Activated naive CD4-positive, alpha-beta T cell treated with anti-CD3 and anti-CD28 coated beads, Interleukin-2, amount 50 U/mL, for 24 hours (primary cell): Measurements from ENCODE around the gene RALGAPA2.

Source experiments
- H3K27ac Mint-ChIP-seq: one replicate; pipeline ENCODE4 v1.8.0; 2021; ENCODE audit warnings: mild to moderate bottlenecking, mixed read lengths
- H3K27me3 Mint-ChIP-seq: one replicate; pipeline ENCODE4 v1.8.0; 2021; ENCODE audit warnings: mixed read lengths
- H3K36me3 Mint-ChIP-seq: one replicate; pipeline ENCODE4 v1.8.0; 2021; ENCODE audit warnings: mixed read lengths
- H3K4me1 Mint-ChIP-seq: one replicate; pipeline ENCODE4 v1.8.0; 2021; ENCODE audit warnings: mixed read lengths
- H3K4me3 Mint-ChIP-seq: one replicate; pipeline ENCODE4 v1.8.0; 2021; ENCODE audit warnings: mild to moderate bottlenecking, mixed read lengths
- H3K9me3 Mint-ChIP-seq: one replicate; pipeline ENCODE4 v1.8.0; 2021; ENCODE audit warnings: mixed read lengths

Gene RALGAPA2

DNA sequence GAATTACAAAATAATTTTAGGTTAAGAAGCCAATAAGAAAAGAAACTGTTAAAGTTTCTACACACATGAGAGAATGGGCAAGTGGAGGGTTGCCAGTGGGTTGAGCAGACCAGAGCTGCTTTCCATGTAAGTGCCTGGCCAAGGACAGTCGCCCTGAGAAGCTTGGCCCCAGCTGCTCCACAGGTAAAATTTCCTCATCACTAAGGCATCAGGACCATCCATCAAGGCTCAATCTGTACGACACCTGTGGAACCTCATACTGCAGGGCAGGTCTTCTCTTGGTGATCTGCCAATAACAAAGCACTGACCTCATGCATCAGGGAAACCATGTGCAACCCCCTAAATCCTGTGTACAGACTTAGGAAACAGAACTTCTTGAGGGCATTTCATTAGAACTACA lies 229.1 kb downstream of the RALGAPA2 start:
- Mint-ChIP-seq H3K27ac (no peak overlapping the region), H3K4me1 (peaks cover 22% of the 10 kb centered on the region), H3K36me3 (peaks cover 22% of the 10 kb centered on the region), H3K27me3 (no peaks in the 10 kb centered on the region), H3K9me3 (no peaks in the 10 kb centered on the region), H3K4me3 (no peak overlapping the region)

DNA sequence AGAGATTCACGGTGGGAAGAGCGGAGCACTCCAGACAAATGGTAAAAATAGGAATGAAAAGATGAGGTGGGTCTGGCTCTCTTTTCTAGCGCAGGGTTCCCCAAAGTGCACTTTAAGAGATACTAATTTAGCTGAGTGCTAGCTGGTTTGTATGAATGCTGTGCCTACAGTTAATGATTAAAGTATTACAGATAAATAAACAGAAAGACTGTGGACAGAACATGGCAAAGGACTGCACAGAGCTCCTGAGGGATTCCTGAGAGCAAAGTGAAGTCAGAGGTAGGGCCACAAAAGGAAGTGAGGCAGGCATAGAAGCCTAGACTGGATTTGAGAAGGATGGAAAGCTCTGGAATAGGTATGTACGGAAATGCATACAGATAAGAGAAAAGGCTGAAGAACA lies 230.0 kb downstream of the RALGAPA2 start:
- Mint-ChIP-seq H3K9me3 (no peaks in the 10 kb centered on the region), H3K4me1 (peaks cover 18% of the 10 kb centered on the region), H3K36me3 (peaks cover 20% of the 10 kb centered on the region), H3K27me3 (no peaks in the 10 kb centered on the region), H3K4me3 (no peak overlapping the region), H3K27ac (peak overlapping the region; percentile 20)

DNA sequence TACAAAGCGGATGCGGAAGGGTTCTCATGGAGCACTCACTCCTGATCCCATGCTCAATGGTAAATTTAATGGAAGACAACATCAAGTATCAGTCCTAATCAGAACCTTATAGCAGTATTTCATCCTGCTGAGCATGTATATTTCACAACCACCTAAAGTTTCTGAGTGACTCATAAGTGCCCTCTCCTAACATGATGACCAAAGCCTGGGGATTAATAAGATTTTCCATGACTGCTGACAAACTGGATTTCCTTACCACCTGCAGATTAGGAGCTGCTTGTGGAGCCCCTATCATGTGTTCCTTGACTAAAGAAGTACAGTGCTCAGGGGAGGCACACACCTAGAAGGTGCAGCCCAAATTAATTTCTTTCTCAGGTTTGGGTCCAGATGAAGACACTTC lies 231.8 kb downstream of the RALGAPA2 start:
- H3K27me3 Mint-ChIP-seq = no peaks in the 10 kb centered on the region
- no peaks in the 10 kb centered on the region for H3K9me3 Mint-ChIP-seq
- no peak overlapping the region for H3K4me3 Mint-ChIP-seq
- H3K4me1 Mint-ChIP-seq = peaks cover 18% of the 10 kb centered on the region
- H3K36me3 Mint-ChIP-seq = peaks cover 18% of the 10 kb centered on the region
- H3K27ac Mint-ChIP-seq = peak overlapping the region; percentile 61

DNA sequence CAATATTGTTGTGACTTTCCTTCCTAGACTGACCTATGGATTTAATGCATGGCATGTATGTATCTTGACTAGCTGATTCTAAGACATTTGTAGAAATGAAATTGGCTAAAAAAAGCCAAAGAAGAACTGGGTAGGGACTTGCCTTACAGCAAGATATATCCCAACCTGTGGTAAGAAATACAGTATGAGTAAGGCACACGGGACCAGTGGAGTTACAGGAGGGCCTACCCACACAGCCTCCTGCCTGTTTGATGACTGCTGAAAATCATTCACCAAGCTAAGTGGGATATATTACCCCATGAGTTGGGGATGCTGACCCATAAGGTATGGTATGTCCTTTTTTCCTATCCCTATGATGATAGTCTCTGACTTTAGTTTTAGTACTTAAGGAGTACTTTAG lies 232.3 kb downstream of the RALGAPA2 start:
- Mint-ChIP-seq H3K27me3 (no peaks in the 10 kb centered on the region), H3K4me3 (no peak overlapping the region), H3K9me3 (no peaks in the 10 kb centered on the region), H3K27ac (peak overlapping the region; percentile 71), H3K36me3 (peaks cover 21% of the 10 kb centered on the region), H3K4me1 (peaks cover 18% of the 10 kb centered on the region)

DNA sequence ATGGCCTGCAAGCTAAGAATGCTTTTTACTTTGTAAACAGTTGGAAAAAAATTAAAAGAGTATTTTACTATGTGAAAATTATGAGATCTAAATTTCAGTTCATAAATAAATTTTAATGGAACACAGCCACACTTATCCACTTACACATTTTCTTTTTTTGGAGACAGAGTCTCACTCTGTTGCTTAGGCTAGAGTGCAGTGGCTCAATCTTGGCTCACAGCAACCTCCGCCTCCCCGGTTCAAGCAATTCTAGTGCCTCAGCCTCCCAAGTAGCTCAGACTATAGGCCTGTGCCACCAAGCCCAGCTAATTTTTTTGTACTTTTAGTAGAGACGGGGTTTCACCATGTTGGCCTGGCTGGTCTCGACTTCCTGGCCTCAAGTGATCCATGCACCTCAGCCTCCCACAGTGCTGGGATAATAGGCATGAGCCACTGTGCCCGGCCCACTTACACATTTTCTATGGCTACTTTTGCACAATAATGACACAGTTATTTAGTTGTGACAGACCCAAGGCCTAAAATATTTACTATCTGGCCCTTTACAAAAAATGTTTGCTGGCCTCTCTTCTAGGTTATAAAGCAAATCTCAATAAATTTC lies 234.9 kb downstream of the RALGAPA2 start:
- peaks cover 18% of the 10 kb centered on the region for H3K4me1 Mint-ChIP-seq
- peaks cover 25% of the 10 kb centered on the region for H3K36me3 Mint-ChIP-seq
- H3K27me3 Mint-ChIP-seq = no peaks in the 10 kb centered on the region
- H3K27ac Mint-ChIP-seq = no peak overlapping the region
- H3K4me3 Mint-ChIP-seq = no peak overlapping the region
- H3K9me3 Mint-ChIP-seq = no peaks in the 10 kb centered on the region

DNA sequence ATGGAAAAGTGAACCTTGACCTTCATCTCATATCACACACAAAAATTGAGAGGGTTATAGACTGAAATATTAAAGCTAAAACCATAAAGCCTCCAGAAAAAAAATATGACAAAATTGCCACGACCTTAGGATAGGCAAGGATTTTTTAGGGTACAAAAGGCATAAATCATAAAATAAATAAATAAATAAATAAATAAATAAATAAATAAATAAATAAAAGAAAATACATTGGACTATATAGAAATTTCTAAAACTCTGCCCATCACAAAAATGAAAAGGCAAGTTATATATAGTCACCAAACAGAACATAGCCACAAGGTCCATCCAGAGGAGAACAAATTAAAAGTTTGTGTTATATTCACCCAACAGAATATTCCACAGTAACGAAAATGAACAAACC lies 235.9 kb downstream of the RALGAPA2 start:
- Mint-ChIP-seq H3K4me1 (peaks cover 13% of the 10 kb centered on the region), H3K9me3 (no peaks in the 10 kb centered on the region), H3K4me3 (no peak overlapping the region), H3K27ac (no peak overlapping the region), H3K27me3 (no peaks in the 10 kb centered on the region), H3K36me3 (peaks cover 24% of the 10 kb centered on the region)

DNA sequence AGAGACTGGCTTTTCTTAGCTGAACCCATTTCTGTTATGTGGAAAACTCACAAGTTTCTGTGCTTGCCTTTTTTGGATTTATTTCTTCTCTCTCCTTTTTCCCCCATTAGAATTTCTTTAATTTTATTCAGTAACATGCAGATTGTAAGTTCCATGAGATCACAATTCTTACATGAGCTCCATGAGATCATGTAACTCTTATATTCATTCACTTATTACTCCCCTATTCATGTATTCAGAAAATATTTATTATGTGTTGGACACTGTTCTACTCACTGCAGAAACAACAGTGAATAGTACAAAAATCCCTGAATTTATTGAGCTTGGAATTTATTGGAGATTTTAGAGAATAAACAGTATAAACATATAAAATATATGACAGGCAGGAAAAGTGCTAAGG lies 238.8 kb downstream of the RALGAPA2 start:
- peaks cover 21% of the 10 kb centered on the region for H3K36me3 Mint-ChIP-seq
- H3K4me3 Mint-ChIP-seq = no peak overlapping the region
- no peaks in the 10 kb centered on the region for H3K4me1 Mint-ChIP-seq
- H3K27me3 Mint-ChIP-seq = no peaks in the 10 kb centered on the region
- no peaks in the 10 kb centered on the region for H3K9me3 Mint-ChIP-seq
- H3K27ac Mint-ChIP-seq = no peak overlapping the region

DNA sequence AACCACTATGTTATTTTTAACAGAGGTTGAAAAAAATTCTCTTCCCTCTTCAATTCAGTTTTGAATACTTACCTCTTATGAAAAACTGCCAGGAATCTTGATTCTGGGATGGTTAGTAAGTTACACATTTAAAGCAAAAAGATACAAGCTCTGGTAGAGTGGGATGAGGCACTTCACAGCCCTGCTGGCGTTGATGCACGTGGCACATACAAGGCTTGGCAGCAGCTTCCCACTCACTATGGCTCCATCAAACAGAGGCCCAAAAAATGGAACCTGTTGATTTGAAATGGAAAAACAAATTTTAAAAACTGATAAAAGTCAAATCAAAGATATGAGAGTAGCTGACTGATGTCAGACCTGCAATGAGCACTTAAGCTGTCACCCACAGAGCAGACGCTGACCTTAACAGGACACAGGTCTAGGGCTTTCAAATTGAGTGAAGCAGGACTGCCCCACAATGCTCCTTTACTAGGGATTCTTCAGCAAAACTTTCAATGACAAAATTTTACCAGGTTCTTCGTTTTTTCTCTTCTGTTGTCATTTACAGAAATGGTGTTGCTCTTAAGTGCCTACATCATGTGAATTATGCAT lies 239.7 kb downstream of the RALGAPA2 start:
- H3K27ac Mint-ChIP-seq = no peak overlapping the region
- no peaks in the 10 kb centered on the region for H3K27me3 Mint-ChIP-seq
- H3K36me3 Mint-ChIP-seq = peaks cover 24% of the 10 kb centered on the region
- no peak overlapping the region for H3K4me3 Mint-ChIP-seq
- H3K4me1 Mint-ChIP-seq = no peaks in the 10 kb centered on the region
- no peaks in the 10 kb centered on the region for H3K9me3 Mint-ChIP-seq

DNA sequence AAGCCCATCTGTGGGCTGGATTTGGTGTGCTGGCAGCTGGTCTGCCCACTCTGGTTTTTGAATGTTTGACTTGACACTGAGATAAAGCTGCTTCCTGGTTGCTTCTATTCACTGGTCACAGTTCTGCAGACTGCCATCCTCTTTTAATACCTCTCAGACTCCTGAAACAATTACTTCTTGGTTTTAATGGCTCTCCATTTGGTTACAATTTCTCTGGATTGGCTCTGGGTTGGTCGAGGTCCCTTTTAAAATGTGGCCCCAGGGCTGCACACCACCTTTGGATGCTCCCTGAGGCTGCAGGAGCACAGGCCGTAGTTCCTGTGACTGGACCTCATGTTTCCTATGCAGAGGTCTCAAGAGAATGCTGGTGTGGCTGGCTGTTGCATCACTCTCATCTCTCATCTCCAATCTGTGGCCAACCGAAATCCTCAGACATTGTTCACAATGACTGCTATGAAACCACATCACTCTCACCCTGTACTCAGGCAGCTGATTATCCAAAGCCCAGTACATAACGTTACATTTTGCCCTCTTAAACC lies 246.0 kb downstream of the RALGAPA2 start:
- Mint-ChIP-seq H3K36me3 (peaks cover 12% of the 10 kb centered on the region), H3K4me1 (no peaks in the 10 kb centered on the region), H3K27me3 (no peaks in the 10 kb centered on the region), H3K27ac (peak overlapping the region; percentile 21), H3K9me3 (no peaks in the 10 kb centered on the region), H3K4me3 (no peak overlapping the region)

DNA sequence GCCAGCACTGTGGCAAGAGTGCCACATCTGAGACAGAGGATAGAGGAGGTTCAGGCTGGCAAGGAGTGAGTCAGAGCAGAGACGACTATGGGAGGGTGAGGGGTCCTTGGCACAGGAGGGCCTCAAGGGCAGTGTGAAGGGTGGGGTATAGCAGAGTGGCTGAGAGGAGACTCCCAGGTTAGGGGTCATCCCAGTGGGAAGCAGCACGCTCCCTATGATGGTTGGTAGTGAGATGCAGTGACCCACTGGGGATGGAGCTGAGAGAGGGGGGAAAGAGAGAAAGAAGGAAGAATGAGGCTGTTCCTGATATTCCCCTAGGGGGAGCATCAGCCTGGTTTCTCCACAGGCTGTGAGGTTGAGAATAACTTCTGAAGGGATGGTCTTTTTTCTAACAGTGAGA lies 247.2 kb downstream of the RALGAPA2 start:
- no peaks in the 10 kb centered on the region for H3K9me3 Mint-ChIP-seq
- H3K4me3 Mint-ChIP-seq = no peak overlapping the region
- no peak overlapping the region for H3K27ac Mint-ChIP-seq
- H3K27me3 Mint-ChIP-seq = no peaks in the 10 kb centered on the region
- H3K4me1 Mint-ChIP-seq = no peaks in the 10 kb centered on the region
- peaks cover 11% of the 10 kb centered on the region for H3K36me3 Mint-ChIP-seq

DNA sequence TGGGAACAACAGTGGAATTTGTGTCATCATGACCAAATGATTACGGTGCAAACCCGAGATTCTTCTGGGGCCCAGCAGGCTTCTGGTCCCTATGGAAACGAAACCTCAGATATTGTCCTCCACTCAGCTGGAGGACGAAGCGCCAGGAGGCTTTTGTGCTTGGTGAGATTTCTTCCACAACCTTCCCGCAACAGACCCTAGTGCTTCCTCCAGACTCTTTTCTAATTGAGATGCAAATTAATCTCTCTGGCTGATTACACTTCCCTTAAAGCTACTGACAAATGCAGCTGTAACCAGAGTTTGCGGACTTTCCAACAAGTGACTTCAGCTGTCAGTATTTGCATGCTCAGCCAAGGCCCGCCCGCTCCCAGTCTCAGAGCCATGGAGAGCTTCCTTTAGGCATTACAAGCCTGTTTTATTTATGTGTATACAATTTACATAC lies 248.5 kb downstream of the RALGAPA2 start:
- no peaks in the 10 kb centered on the region for H3K9me3 Mint-ChIP-seq
- H3K27ac Mint-ChIP-seq = no peak overlapping the region
- H3K4me3 Mint-ChIP-seq = no peak overlapping the region
- H3K36me3 Mint-ChIP-seq = peaks cover 12% of the 10 kb centered on the region
- no peaks in the 10 kb centered on the region for H3K27me3 Mint-ChIP-seq
- no peaks in the 10 kb centered on the region for H3K4me1 Mint-ChIP-seq

DNA sequence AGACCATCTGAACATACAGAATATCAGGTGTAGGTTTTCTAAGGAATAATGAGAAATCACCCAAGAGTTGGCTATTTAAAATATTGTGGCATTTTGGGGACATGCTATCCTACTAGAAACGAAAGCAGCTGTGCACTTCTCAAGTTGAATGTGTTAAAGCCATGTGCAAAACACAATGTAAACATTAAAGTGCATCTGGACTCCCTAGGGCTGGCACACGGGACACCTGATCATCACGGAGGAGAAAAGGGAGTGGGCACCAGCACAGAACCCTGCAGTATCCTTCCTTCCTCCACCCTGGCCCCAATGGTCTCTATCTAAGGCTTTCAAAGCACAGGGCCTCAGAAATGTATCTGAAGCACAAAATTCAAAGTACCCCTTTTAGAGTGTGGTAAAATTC lies 250.3 kb downstream of the RALGAPA2 start:
- Mint-ChIP-seq H3K4me3 (no peak overlapping the region), H3K36me3 (peaks cover 7% of the 10 kb centered on the region), H3K27ac (no peak overlapping the region), H3K4me1 (no peaks in the 10 kb centered on the region), H3K27me3 (no peaks in the 10 kb centered on the region), H3K9me3 (no peaks in the 10 kb centered on the region)

DNA sequence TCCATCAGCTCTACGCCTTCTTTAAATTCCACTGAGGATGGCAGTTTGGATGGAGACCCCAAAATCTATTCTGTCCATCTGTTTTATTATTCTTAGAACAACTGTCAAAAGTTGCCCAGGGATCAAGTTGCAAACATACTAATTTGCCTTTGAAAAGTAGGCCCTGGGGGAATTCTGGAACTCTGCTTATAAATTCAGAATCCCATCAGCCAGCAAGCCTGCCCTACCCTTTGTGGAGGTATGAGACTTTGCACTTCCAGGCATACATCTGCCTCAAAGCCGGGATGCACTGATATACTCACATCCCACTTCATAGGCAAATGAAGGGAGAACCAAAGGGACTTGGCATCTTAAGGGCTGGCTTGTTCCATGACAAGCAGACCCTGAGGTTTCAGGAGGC lies 250.9 kb downstream of the RALGAPA2 start:
- Mint-ChIP-seq H3K36me3 (peaks cover 8% of the 10 kb centered on the region), H3K27ac (no peak overlapping the region), H3K4me3 (no peak overlapping the region), H3K4me1 (no peaks in the 10 kb centered on the region), H3K27me3 (no peaks in the 10 kb centered on the region), H3K9me3 (no peaks in the 10 kb centered on the region)

DNA sequence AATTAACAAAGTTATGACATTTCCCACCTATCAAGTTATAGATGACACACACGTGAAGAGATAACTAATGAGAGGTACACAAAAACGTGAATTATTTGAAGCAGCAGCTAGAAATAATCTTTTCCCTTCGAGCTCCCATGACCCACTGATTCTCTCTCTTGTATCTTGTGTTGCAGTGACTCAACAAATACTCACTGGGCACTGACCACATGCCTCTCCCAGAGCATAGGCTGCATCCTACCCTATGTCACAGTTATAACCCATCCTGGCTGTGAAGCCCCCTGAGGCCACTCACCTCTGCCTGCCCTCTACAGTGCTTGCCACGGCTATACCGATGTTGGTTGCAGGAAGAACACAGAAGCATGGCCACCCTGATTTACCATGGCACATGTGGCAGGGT lies 252.7 kb downstream of the RALGAPA2 start:
- Mint-ChIP-seq H3K4me3 (no peak overlapping the region), H3K27me3 (no peaks in the 10 kb centered on the region), H3K27ac (no peak overlapping the region), H3K9me3 (no peaks in the 10 kb centered on the region), H3K36me3 (peaks cover 10% of the 10 kb centered on the region), H3K4me1 (no peaks in the 10 kb centered on the region)

DNA sequence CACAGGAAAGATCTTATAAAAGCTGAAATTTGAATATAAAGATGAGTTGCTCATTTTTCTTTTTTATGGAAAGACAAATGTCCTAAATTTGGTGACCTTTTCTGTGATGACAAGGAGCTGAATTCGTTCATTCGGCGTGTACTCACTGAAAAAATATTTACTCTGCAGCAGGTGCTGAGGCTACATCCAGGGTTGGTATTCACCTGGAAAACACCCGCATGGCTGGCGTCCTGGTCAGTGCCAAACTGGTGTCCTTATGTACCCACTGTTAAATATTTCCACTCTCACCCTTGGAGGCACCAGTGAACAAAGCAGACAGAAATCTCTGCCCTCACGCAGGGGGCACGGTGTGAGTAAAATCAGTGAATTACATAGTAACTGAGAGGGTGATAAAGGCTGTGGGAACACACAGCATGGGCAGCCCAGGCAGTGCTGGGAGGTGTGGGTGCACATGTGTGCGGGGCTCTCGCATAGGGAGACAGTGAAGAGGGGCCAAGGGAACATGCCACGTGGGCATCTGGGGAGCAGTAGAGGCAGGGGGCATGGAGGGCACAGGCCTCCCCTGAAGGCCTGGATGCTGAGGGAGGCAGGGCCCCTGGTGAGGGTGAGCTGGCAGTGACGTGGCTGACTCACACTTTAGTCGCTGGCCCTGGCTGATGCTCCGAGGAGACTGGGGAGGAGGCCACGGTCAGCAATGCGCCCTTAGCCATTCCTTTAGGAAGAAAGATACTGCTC lies 254.9 kb downstream of the RALGAPA2 start:
- no peaks in the 10 kb centered on the region for H3K27me3 Mint-ChIP-seq
- no peak overlapping the region for H3K27ac Mint-ChIP-seq
- H3K4me3 Mint-ChIP-seq = no peak overlapping the region
- peaks cover 12% of the 10 kb centered on the region for H3K36me3 Mint-ChIP-seq
- H3K4me1 Mint-ChIP-seq = peaks cover 18% of the 10 kb centered on the region
- no peaks in the 10 kb centered on the region for H3K9me3 Mint-ChIP-seq

DNA sequence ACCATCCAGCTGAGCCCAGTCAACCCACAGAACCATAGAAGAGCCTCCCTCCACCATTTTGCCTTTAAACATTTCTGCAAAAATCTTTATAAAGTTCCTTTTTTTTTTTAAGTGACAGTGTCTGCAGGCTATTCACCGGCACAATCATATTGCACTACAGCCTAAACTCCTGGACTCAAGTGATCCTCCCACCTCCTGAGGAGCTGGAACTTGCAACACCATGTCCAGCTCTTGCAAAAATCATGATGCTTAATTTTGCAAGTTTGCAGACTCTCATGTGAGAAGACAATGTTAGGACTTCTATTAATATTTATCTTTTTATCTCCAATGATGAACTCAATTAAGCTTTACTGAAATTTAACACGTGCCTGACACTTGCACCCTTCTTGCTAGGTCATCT lies 255.7 kb downstream of the RALGAPA2 start:
- Mint-ChIP-seq H3K4me3 (no peak overlapping the region), H3K36me3 (peaks cover 14% of the 10 kb centered on the region), H3K27ac (no peak overlapping the region), H3K27me3 (no peaks in the 10 kb centered on the region), H3K9me3 (no peaks in the 10 kb centered on the region), H3K4me1 (peaks cover 23% of the 10 kb centered on the region)
